Measurements from ENCODE around the gene SSC4D. TPM values are rescaled to one million over a fixed set of nuclear protein-coding genes. Genes with fewer than 3 reads are reported as not detected.

SSC4D gene
- total and polyA plus RNA-seq, 2 of the 8 experiments (the other 6 are each of a cell fraction or from before 2014, with no cell fraction given) = 11.8 to 27.5 TPM

GRCh38 chr7:76408121-76408560, 1.4 kb downstream of the SSC4D start:
- Histone ChIP-seq H3K23me2 (ENCODE audit: low read depth, low read length) (peaks cover 2% of the 10 kb centered on the region), H4K8ac (ENCODE audit: extremely low read depth, insufficient read depth, low read length) (no peak overlapping the region), H3K79me1 (ENCODE audit: low read depth, low read length) (no peaks in the 10 kb centered on the region), H3K9ac (replicated peaks in 1 of 4; ENCODE audit: extremely low read depth in 1 of 4, low read depth in 3 of 4, low read length in 3 of 4) (no peak overlapping the region), H3K27me3 (replicated peaks in 1 of 4; ENCODE audit: control insufficient read depth in 3 of 4, extremely low read depth in 1 of 4, insufficient read depth in 3 of 4, low read length in 3 of 4) (no peaks in the 10 kb centered on the region), H4K5ac (ENCODE audit: insufficient read length, low read depth, low read length) (no peak overlapping the region), H3K56ac (replicated peaks; ENCODE audit: insufficient read length, low read depth, low read length) (no peak overlapping the region), H2BK120ac (replicated peaks; ENCODE audit: low read depth, low read length) (no peak overlapping the region), H4K91ac (replicated peaks; ENCODE audit: insufficient read length, low read length) (no peak overlapping the region), H3K27ac (ENCODE audit: low read depth, low read length) (no peak overlapping the region), H3K79me2 (ENCODE audit: control insufficient read depth in 1 of 2, insufficient read depth in 2 of 2, low read length in 2 of 2) (no peaks in the 10 kb centered on the region), H3K9me3 (ENCODE audit: insufficient read depth in 2 of 2, low read depth in 1 of 2, low read length in 1 of 2) (no peaks in the 10 kb centered on the region), H3K23ac (ENCODE audit: insufficient read length) (no peak overlapping the region), H3K4me1 (replicated peaks in 1 of 4; ENCODE audit: control insufficient read depth in 3 of 4, insufficient read depth in 4 of 4, low read length in 3 of 4) (peaks cover 0 to 7% (median 1%) of the 10 kb centered on the region in 4 experiments; a peak in 5 of 7 replicates), H3K14ac (ENCODE audit: insufficient read length) (no peak overlapping the region), H2BK15ac (ENCODE audit: low read length) (no peak overlapping the region), H3K36me3 (ENCODE audit: control insufficient read depth in 2 of 4, insufficient read depth in 4 of 4, low read length in 3 of 4) (no peaks in the 10 kb centered on the region), H2AFZ (ENCODE audit: low read length) (no peak overlapping the region), H4K20me1 (replicated peaks in 1 of 2; ENCODE audit: control insufficient read depth in 1 of 2, insufficient read depth in 2 of 2, low read length in 2 of 2) (no peaks in the 10 kb centered on the region), H2BK20ac (ENCODE audit: low read length) (no peak overlapping the region), H2AK5ac (ENCODE audit: low read depth, low read length) (no peak overlapping the region), H3K4me2 (ENCODE audit: insufficient read depth in 1 of 2, low read depth in 2 of 2, low read length in 2 of 2) (peak overlapping the region in 1 of 2 experiments; percentile 73; a peak in 2 of 4 replicates), H2BK5ac (ENCODE audit: low read depth, low read length) (no peak overlapping the region), H2BK12ac (ENCODE audit: low read depth, low read length) (no peak overlapping the region), H3K4ac (replicated peaks; ENCODE audit: insufficient read length, low read depth, low read length) (no peak overlapping the region), H3K4me3 (ENCODE audit: extremely low read depth in 1 of 4, insufficient read depth in 2 of 4, low read depth in 3 of 4, low read length in 4 of 4) (no peak overlapping the region), H3K18ac (ENCODE audit: extremely low read depth, low read length) (no peak overlapping the region)
- no peak for FAIRE-seq
- CTCF ChIA-PET (ENCODE audit: partially characterized antibody) = interaction anchor here (0.8 to 1.5 kb wide), 3 partner anchors 8 to 17 kb away, joined by 3 to 5 read pairs (median 4); partner anchors contain the start of gene ZP3
- POLR2A ChIA-PET (ENCODE audit: partially characterized antibody) = interaction anchor here (0.7 to 2.7 kb wide), 8 partner anchors 9 to 108 kb away, joined by 3 to 8 read pairs (median 4); partner anchors contain the start of gene YWHAG
- TF ChIP-seq MAFK (IDR thresholded peaks at IDR 0.05; ENCODE audit: low read depth, low read length) (no peak), NRF1 (IDR thresholded peaks at IDR 0.05; ENCODE audit: low read depth, low read length) (no peak), KDM5A (IDR thresholded peaks at IDR 0.05; ENCODE audit: low read length) (no peak), YY1 (IDR thresholded peaks at IDR 0.05; ENCODE audit: low read depth, low read length) (no peak), POLR2AphosphoS5 (IDR thresholded peaks at IDR 0.05; ENCODE audit: low read depth, low read length) (no peak), CTBP2 (IDR thresholded peaks at IDR 0.05; ENCODE audit: borderline replicate concordance, insufficient read depth, insufficient read length, low read length) (no peak), SIRT6 (IDR thresholded peaks at IDR 0.05; ENCODE audit: low read length) (no peak), BACH1 (IDR thresholded peaks at IDR 0.05; ENCODE audit: low read length) (no peak)
- no peak for DNase-seq (ENCODE audit: low read depth in 1 of 2, low spot score in 2 of 2)
